HL-60/S4 treated with retinoic acid at 250 ng/mL for 4 days and 3 days (cell line): ENCODE data around the gene SYDE1.

Experiments
- in situ Hi-C: fragments of 300-500 bp; cut with MboI; formaldehyde crosslinking; loops from 2 replicates; pipeline ENCODE4 v1.7.0; 2022; ENCODE audit warnings: low sequenced_read_pairs

The SYDE1 gene

GRCh38 chr19:15124572-15125231 lies 17.5 kb downstream of the SYDE1 start:
- in situ Hi-C loops = no loop called here

- in situ Hi-C loops = no loop called here
Observed at GRCh38 chr19:15125232-15126067, 18.2 kb downstream of the SYDE1 start.

- in situ Hi-C loops = no loop called here
Observed at GRCh38 chr19:15126131-15126910, 19.1 kb downstream of the SYDE1 start.

GRCh38 chr19:15128162-15128770 lies 21.1 kb downstream of the SYDE1 start:
- in situ Hi-C loops = no loop called here

- in situ Hi-C loops = no loop called here
Observed at GRCh38 chr19:15129856-15130585, 22.8 kb downstream of the SYDE1 start.

- in situ Hi-C loops = no loop called here
Observed at GRCh38 chr19:15136234-15136954, 29.2 kb downstream of the SYDE1 start.

- in situ Hi-C loops = no loop called here
Observed at GRCh38 chr19:15137777-15138176, 30.6 kb downstream of the SYDE1 start.

GRCh38 chr19:15138427-15138826 lies 31.2 kb downstream of the SYDE1 start:
- in situ Hi-C loops = no loop called here

GRCh38 chr19:15141143-15141542 lies 33.9 kb downstream of the SYDE1 start:
- in situ Hi-C loops = no loop called here

- in situ Hi-C loops = no loop called here
Observed at GRCh38 chr19:15142313-15142712, 35.1 kb downstream of the SYDE1 start.

GRCh38 chr19:15144046-15144646 lies 36.9 kb downstream of the SYDE1 start:
- in situ Hi-C loops = no loop called here

- in situ Hi-C loops = no loop called here
Observed at GRCh38 chr19:15147090-15147489, 39.9 kb downstream of the SYDE1 start.

GRCh38 chr19:15149737-15150136 lies 42.5 kb downstream of the SYDE1 start:
- in situ Hi-C loops = no loop called here

GRCh38 chr19:15154002-15154612 lies 46.9 kb downstream of the SYDE1 start:
- in situ Hi-C loops = no loop called here

GRCh38 chr19:15155296-15155695 lies 48.1 kb downstream of the SYDE1 start:
- in situ Hi-C loops = no loop called here

- in situ Hi-C loops = no loop called here
Observed at GRCh38 chr19:15156391-15156790, 49.2 kb downstream of the SYDE1 start.

- in situ Hi-C loops = no loop called here
Observed at GRCh38 chr19:15159251-15159650, 52.0 kb downstream of the SYDE1 start.

GRCh38 chr19:15161028-15161984 lies 54.1 kb downstream of the SYDE1 start:
- in situ Hi-C loops = loop anchor here (10.0 kb wide), 1 partner anchor 393 kb away; no protein-coding TSS in a partner anchor
